ENCODE results near the gene CLK3.

CLK3 gene

GRCh38 chr15:74620636-74621545 is 5.3 kb downstream of the CLK3 start:
- H3K9me3 ChIP-seq (ENCODE audit: control insufficient read depth, low read length) = no peaks in the 10 kb centered on the region
- H3K4me3 ChIP-seq (ENCODE audit: insufficient read depth, low read depth, low read length) = no peak overlapping the region
- H3K27me3 ChIP-seq (ENCODE audit: control insufficient read depth, insufficient read depth, low read length, poor library complexity, severe bottlenecking) = no peaks in the 10 kb centered on the region
- peaks cover 35% of the 10 kb centered on the region for H3K36me3 ChIP-seq (ENCODE audit: control insufficient read depth, insufficient read depth, low read length)
- 72 to 75% methylated on average over 23 of the region's 23 CpGs for WGBS, 2 experiments
- peaks cover 22% of the 10 kb centered on the region for H3K4me1 ChIP-seq (ENCODE audit: control insufficient read depth, insufficient read depth, low read length)
- H3K27ac ChIP-seq (ENCODE audit: insufficient read depth, low read depth, low read length, poor library complexity, severe bottlenecking) = no peak overlapping the region

- peaks cover 19% of the 10 kb centered on the region for H3K4me1 ChIP-seq (ENCODE audit: control insufficient read depth, insufficient read depth, low read length)
- H3K27me3 ChIP-seq (ENCODE audit: control insufficient read depth, insufficient read depth, low read length, poor library complexity, severe bottlenecking) = no peaks in the 10 kb centered on the region
- 95% methylated on average over 16 of the region's 16 CpGs for WGBS, 2 experiments
- no peak overlapping the region for H3K27ac ChIP-seq (ENCODE audit: insufficient read depth, low read depth, low read length, poor library complexity, severe bottlenecking)
- H3K9me3 ChIP-seq (ENCODE audit: control insufficient read depth, low read length) = no peaks in the 10 kb centered on the region
- peaks cover 41% of the 10 kb centered on the region for H3K36me3 ChIP-seq (ENCODE audit: control insufficient read depth, insufficient read depth, low read length)
- H3K4me3 ChIP-seq (ENCODE audit: insufficient read depth, low read depth, low read length) = no peak overlapping the region
Measured at GRCh38 chr15:74621546-74621920, 5.9 kb downstream of the CLK3 start.

GRCh38 chr15:74621936-74622335 is 6.3 kb downstream of the CLK3 start:
- 89 to 90% methylated on average over 21 of the region's 21 CpGs for WGBS, 2 experiments
- Histone ChIP-seq H3K9me3 (ENCODE audit: control insufficient read depth, low read length) (no peaks in the 10 kb centered on the region), H3K36me3 (ENCODE audit: control insufficient read depth, insufficient read depth, low read length) (peaks cover 42% of the 10 kb centered on the region), H3K4me1 (ENCODE audit: control insufficient read depth, insufficient read depth, low read length) (peaks cover 15% of the 10 kb centered on the region), H3K27ac (ENCODE audit: insufficient read depth, low read depth, low read length, poor library complexity, severe bottlenecking) (no peak overlapping the region), H3K27me3 (ENCODE audit: control insufficient read depth, insufficient read depth, low read length, poor library complexity, severe bottlenecking) (no peaks in the 10 kb centered on the region), H3K4me3 (ENCODE audit: insufficient read depth, low read depth, low read length) (no peak overlapping the region)

- 87 to 97% methylated on average over 2 to 3 of the region's 3 CpGs for WGBS, 2 experiments
- Histone ChIP-seq H3K27me3 (ENCODE audit: control insufficient read depth, insufficient read depth, low read length, poor library complexity, severe bottlenecking) (no peaks in the 10 kb centered on the region), H3K4me3 (ENCODE audit: insufficient read depth, low read depth, low read length) (no peak overlapping the region), H3K27ac (ENCODE audit: insufficient read depth, low read depth, low read length, poor library complexity, severe bottlenecking) (no peak overlapping the region), H3K4me1 (ENCODE audit: control insufficient read depth, insufficient read depth, low read length) (peaks cover 7% of the 10 kb centered on the region), H3K36me3 (ENCODE audit: control insufficient read depth, insufficient read depth, low read length) (peaks cover 49% of the 10 kb centered on the region), H3K9me3 (ENCODE audit: control insufficient read depth, low read length) (no peaks in the 10 kb centered on the region)
Measured at GRCh38 chr15:74622758-74623157, 7.1 kb downstream of the CLK3 start.

GRCh38 chr15:74624020-74624602 is 8.5 kb downstream of the CLK3 start:
- Histone ChIP-seq H3K4me1 (ENCODE audit: control insufficient read depth, insufficient read depth, low read length) (no peaks in the 10 kb centered on the region), H3K27ac (ENCODE audit: insufficient read depth, low read depth, low read length, poor library complexity, severe bottlenecking) (no peak overlapping the region), H3K9me3 (ENCODE audit: control insufficient read depth, low read length) (no peaks in the 10 kb centered on the region), H3K4me3 (ENCODE audit: insufficient read depth, low read depth, low read length) (no peak overlapping the region), H3K36me3 (ENCODE audit: control insufficient read depth, insufficient read depth, low read length) (peaks cover 59% of the 10 kb centered on the region), H3K27me3 (ENCODE audit: control insufficient read depth, insufficient read depth, low read length, poor library complexity, severe bottlenecking) (no peaks in the 10 kb centered on the region)
- WGBS, 2 experiments = 92 to 96% methylated on average over 7 of the region's 7 CpGs

GRCh38 chr15:74625693-74626092 is 10.1 kb downstream of the CLK3 start:
- H3K27me3 ChIP-seq (ENCODE audit: control insufficient read depth, insufficient read depth, low read length, poor library complexity, severe bottlenecking) = no peaks in the 10 kb centered on the region
- H3K9me3 ChIP-seq (ENCODE audit: control insufficient read depth, low read length) = no peaks in the 10 kb centered on the region
- H3K36me3 ChIP-seq (ENCODE audit: control insufficient read depth, insufficient read depth, low read length) = peaks cover 53% of the 10 kb centered on the region
- no peak overlapping the region for H3K4me3 ChIP-seq (ENCODE audit: insufficient read depth, low read depth, low read length)
- H3K27ac ChIP-seq (ENCODE audit: insufficient read depth, low read depth, low read length, poor library complexity, severe bottlenecking) = no peak overlapping the region
- 93 to 95% methylated on average over 6 of the region's 6 CpGs for WGBS, 2 experiments
- no peaks in the 10 kb centered on the region for H3K4me1 ChIP-seq (ENCODE audit: control insufficient read depth, insufficient read depth, low read length)

GRCh38 chr15:74626336-74626735 is 10.7 kb downstream of the CLK3 start:
- H3K36me3 ChIP-seq (ENCODE audit: control insufficient read depth, insufficient read depth, low read length) = peaks cover 54% of the 10 kb centered on the region
- no peak overlapping the region for H3K4me3 ChIP-seq (ENCODE audit: insufficient read depth, low read depth, low read length)
- no peak overlapping the region for H3K27ac ChIP-seq (ENCODE audit: insufficient read depth, low read depth, low read length, poor library complexity, severe bottlenecking)
- no peaks in the 10 kb centered on the region for H3K9me3 ChIP-seq (ENCODE audit: control insufficient read depth, low read length)
- WGBS, 2 experiments = 97 to 98% methylated on average over 7 of the region's 7 CpGs
- H3K4me1 ChIP-seq (ENCODE audit: control insufficient read depth, insufficient read depth, low read length) = no peaks in the 10 kb centered on the region
- H3K27me3 ChIP-seq (ENCODE audit: control insufficient read depth, insufficient read depth, low read length, poor library complexity, severe bottlenecking) = no peaks in the 10 kb centered on the region

GRCh38 chr15:74626752-74627692 is 11.4 kb downstream of the CLK3 start:
- Histone ChIP-seq H3K27ac (ENCODE audit: insufficient read depth, low read depth, low read length, poor library complexity, severe bottlenecking) (no peak overlapping the region), H3K9me3 (ENCODE audit: control insufficient read depth, low read length) (no peaks in the 10 kb centered on the region), H3K4me3 (ENCODE audit: insufficient read depth, low read depth, low read length) (no peak overlapping the region), H3K36me3 (ENCODE audit: control insufficient read depth, insufficient read depth, low read length) (peaks cover 56% of the 10 kb centered on the region), H3K4me1 (ENCODE audit: control insufficient read depth, insufficient read depth, low read length) (no peaks in the 10 kb centered on the region), H3K27me3 (ENCODE audit: control insufficient read depth, insufficient read depth, low read length, poor library complexity, severe bottlenecking) (no peaks in the 10 kb centered on the region)
- 96% methylated on average over 9 to 10 of the region's 10 CpGs for WGBS, 2 experiments

- H3K9me3 ChIP-seq (ENCODE audit: control insufficient read depth, low read length) = no peaks in the 10 kb centered on the region
- no peak overlapping the region for H3K4me3 ChIP-seq (ENCODE audit: insufficient read depth, low read depth, low read length)
- no peaks in the 10 kb centered on the region for H3K4me1 ChIP-seq (ENCODE audit: control insufficient read depth, insufficient read depth, low read length)
- H3K27me3 ChIP-seq (ENCODE audit: control insufficient read depth, insufficient read depth, low read length, poor library complexity, severe bottlenecking) = no peaks in the 10 kb centered on the region
- WGBS, 2 experiments = 94 to 95% methylated on average over 5 of the region's 5 CpGs
- peaks cover 48% of the 10 kb centered on the region for H3K36me3 ChIP-seq (ENCODE audit: control insufficient read depth, insufficient read depth, low read length)
- H3K27ac ChIP-seq (ENCODE audit: insufficient read depth, low read depth, low read length, poor library complexity, severe bottlenecking) = no peak overlapping the region
Measured at GRCh38 chr15:74627766-74628165, 12.1 kb downstream of the CLK3 start.

- Histone ChIP-seq H3K4me1 (ENCODE audit: control insufficient read depth, insufficient read depth, low read length) (no peaks in the 10 kb centered on the region), H3K36me3 (ENCODE audit: control insufficient read depth, insufficient read depth, low read length) (peaks cover 44% of the 10 kb centered on the region), H3K27ac (ENCODE audit: insufficient read depth, low read depth, low read length, poor library complexity, severe bottlenecking) (no peak overlapping the region), H3K4me3 (ENCODE audit: insufficient read depth, low read depth, low read length) (no peak overlapping the region), H3K27me3 (ENCODE audit: control insufficient read depth, insufficient read depth, low read length, poor library complexity, severe bottlenecking) (no peaks in the 10 kb centered on the region), H3K9me3 (ENCODE audit: control insufficient read depth, low read length) (no peaks in the 10 kb centered on the region)
- WGBS, 2 experiments = 93 to 96% methylated on average over 3 of the region's 3 CpGs
Measured at GRCh38 chr15:74628199-74628598, 12.6 kb downstream of the CLK3 start.

Data from ectodermal cell (in vitro differentiated cells).